Measurements from ENCODE around the gene PLAAT5. TPM values are rescaled to one million over a fixed set of nuclear protein-coding genes. Genes with fewer than 3 reads are reported as not detected.

PLAAT5 gene
- total RNA-seq, 1 donor from 2014 or later: not detected

- DNase-seq (ENCODE audit: low read depth) (no peak), FAIRE-seq (no peak)
- Histone ChIP-seq H3K36me3 (ENCODE audit: control insufficient read depth, insufficient read depth, low read length) (no peaks in the 10 kb centered on the region), H3K4me3 (ENCODE audit: low read depth, low read length) (no peak overlapping the region), H3K27me3 (ENCODE audit: control insufficient read depth, insufficient read depth, low read length) (no peaks in the 10 kb centered on the region)
- TF ChIP-seq CTCF (IDR thresholded peaks at IDR 0.05; ENCODE audit: insufficient read depth, low read length, severe bottlenecking): no peak
Measured at GRCh38 chr11:63516109-63516508, 25.1 kb upstream of the PLAAT5 start.

- no peaks in the 10 kb centered on the region for H3K27me3 ChIP-seq (ENCODE audit: control insufficient read depth, insufficient read depth, low read length)
- H3K36me3 ChIP-seq (ENCODE audit: control insufficient read depth, insufficient read depth, low read length): no peaks in the 10 kb centered on the region
- FAIRE-seq (no peak), DNase-seq (ENCODE audit: low read depth) (no peak)
- no peak overlapping the region for H3K4me3 ChIP-seq (ENCODE audit: low read depth, low read length)
- TF ChIP-seq CTCF (IDR thresholded peaks at IDR 0.05; ENCODE audit: insufficient read depth, low read length, severe bottlenecking): no peak
Measured at GRCh38 chr11:63512816-63513215, 21.8 kb upstream of the PLAAT5 start.

- FAIRE-seq (no peak), DNase-seq (ENCODE audit: low read depth) (no peak)
- Histone ChIP-seq H3K27me3 (ENCODE audit: control insufficient read depth, insufficient read depth, low read length) (no peaks in the 10 kb centered on the region), H3K36me3 (ENCODE audit: control insufficient read depth, insufficient read depth, low read length) (no peaks in the 10 kb centered on the region), H3K4me3 (ENCODE audit: low read depth, low read length) (no peak overlapping the region)
- TF ChIP-seq CTCF (IDR thresholded peaks at IDR 0.05; ENCODE audit: insufficient read depth, low read length, severe bottlenecking): no peak
Measured at GRCh38 chr11:63511048-63511748, 20.2 kb upstream of the PLAAT5 start.

- Histone ChIP-seq H3K27me3 (ENCODE audit: control insufficient read depth, insufficient read depth, low read length) (no peaks in the 10 kb centered on the region), H3K36me3 (ENCODE audit: control insufficient read depth, insufficient read depth, low read length) (no peaks in the 10 kb centered on the region), H3K4me3 (ENCODE audit: low read depth, low read length) (no peak overlapping the region)
- DNase-seq (ENCODE audit: low read depth) (no peak), FAIRE-seq (no peak)
- TF ChIP-seq CTCF (IDR thresholded peaks at IDR 0.05; ENCODE audit: insufficient read depth, low read length, severe bottlenecking): no peak
Measured at GRCh38 chr11:63510360-63511047, 19.5 kb upstream of the PLAAT5 start.

- TF ChIP-seq CTCF (IDR thresholded peaks at IDR 0.05; ENCODE audit: insufficient read depth, low read length, severe bottlenecking): no peak
- H3K36me3 ChIP-seq (ENCODE audit: control insufficient read depth, insufficient read depth, low read length): no peaks in the 10 kb centered on the region
- H3K4me3 ChIP-seq (ENCODE audit: low read depth, low read length): no peak overlapping the region
- DNase-seq (ENCODE audit: low read depth): no peak
- H3K27me3 ChIP-seq (ENCODE audit: control insufficient read depth, insufficient read depth, low read length): no peaks in the 10 kb centered on the region
- FAIRE-seq: no peak
Measured at GRCh38 chr11:63508745-63509144, 17.8 kb upstream of the PLAAT5 start.

All from bronchial epithelial cell (primary cell).